HG03045 (cell line): ENCODE data around the gene C7.
"Not testable (repeated sequence)": the region's sequence is repeated elsewhere in the genome, so short reads cannot be mapped to it uniquely, and the experiment has no call there.

ENCODE experiments used
- ATAC-seq: cut with Tn5 transposase; IDR thresholded peaks from one replicate; pipeline ENCODE4 v1.9.1; 2021; ENCODE audit warnings: mild to moderate bottlenecking, moderate library complexity; ENCODE audit not compliant: unreplicated experiment

C7 gene

GRCh38 chr5:40988746-40989510 lies 79.6 kb downstream of the C7 start:
- ATAC-seq = no peak

- no peak for ATAC-seq
Observed at GRCh38 chr5:40991168-40991980, 82.1 kb downstream of the C7 start.

GRCh38 chr5:40991981-40992559 lies 82.8 kb downstream of the C7 start:
- no peak for ATAC-seq

- no peak for ATAC-seq
Observed at GRCh38 chr5:40995801-40996586, 86.7 kb downstream of the C7 start.

GRCh38 chr5:40999142-40999541 lies 89.8 kb downstream of the C7 start:
- ATAC-seq = no peak

- no peak for ATAC-seq
Observed at GRCh38 chr5:40999966-41000365, 90.7 kb downstream of the C7 start.

GRCh38 chr5:41003670-41004376 lies 94.5 kb downstream of the C7 start:
- ATAC-seq = no peak

- ATAC-seq = no peak
Observed at GRCh38 chr5:41004931-41005330, 95.6 kb downstream of the C7 start.

- no peak for ATAC-seq
Observed at GRCh38 chr5:41009232-41009631, 99.9 kb downstream of the C7 start.

GRCh38 chr5:41010572-41010971 lies 101.3 kb downstream of the C7 start:
- no peak for ATAC-seq

GRCh38 chr5:41012318-41012717 lies 103.0 kb downstream of the C7 start:
- no peak for ATAC-seq

GRCh38 chr5:41022600-41022999 lies 113.3 kb downstream of the C7 start:
- not testable (repeated sequence) for ATAC-seq
